NCI-H2196 (cell line): ENCODE measurements around the gene C1orf50.
"Not testable (repeated sequence)": the region's sequence is repeated elsewhere in the genome, so short reads cannot be mapped to it uniquely, and the experiment has no call there.

Source experiments
- DNase-seq: peaks from one replicate; lab custom pipeline; 2025; ENCODE audit not compliant: unreplicated experiment; lab: John Stamatoyannopoulos, UW

Gene C1orf50

DNA sequence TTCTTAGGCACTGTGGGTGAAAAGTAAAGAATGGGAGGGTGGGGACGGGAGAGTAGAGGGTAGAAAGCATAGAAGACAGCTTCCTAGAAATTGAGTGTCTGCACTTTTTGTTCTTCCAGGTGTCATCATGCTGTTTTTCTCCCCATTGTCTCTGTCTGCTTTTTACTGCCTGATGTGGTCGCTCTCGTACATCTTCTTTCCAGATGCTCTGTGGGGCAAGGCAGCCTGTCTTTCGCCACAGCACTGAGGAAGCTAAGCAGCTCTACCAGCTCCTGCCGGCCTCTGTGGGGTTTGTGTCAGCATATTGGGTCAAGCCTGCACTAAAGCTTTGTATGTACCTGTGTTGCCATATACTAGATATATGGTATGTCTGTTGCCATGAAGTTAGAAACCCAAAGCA, 30.9 kb downstream of the C1orf50 start:
- DNase-seq = no peak

DNA sequence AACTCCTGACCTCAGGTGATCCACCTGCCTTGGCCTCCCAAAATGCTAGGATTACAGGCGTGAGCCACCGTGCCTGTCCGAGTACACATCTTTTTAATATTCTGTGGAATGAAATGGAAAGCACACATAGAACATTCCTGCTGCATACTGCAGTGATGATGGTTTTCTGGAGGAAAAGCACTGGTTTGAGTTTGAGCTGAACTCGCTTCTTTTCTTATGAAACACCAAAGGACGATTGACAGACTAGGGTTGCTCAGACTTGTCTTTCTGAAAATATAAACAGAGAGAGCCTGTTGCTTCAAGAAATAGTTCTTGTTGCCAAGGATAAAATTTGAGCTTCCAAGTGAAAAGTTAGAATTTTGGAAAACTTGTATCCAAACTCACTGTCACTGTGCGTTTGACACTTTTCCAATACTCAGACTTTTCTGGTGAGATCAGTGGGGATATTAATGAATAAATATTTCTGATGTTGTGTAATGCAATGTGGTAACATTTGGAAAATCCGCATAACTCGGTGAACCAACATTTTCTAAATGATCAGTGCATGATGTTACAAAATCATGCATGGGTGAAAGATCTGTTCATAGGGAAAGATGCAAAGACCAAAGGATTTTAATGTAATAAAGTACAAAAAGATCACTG, 34.9 kb downstream of the C1orf50 start:
- no peak for DNase-seq

DNA sequence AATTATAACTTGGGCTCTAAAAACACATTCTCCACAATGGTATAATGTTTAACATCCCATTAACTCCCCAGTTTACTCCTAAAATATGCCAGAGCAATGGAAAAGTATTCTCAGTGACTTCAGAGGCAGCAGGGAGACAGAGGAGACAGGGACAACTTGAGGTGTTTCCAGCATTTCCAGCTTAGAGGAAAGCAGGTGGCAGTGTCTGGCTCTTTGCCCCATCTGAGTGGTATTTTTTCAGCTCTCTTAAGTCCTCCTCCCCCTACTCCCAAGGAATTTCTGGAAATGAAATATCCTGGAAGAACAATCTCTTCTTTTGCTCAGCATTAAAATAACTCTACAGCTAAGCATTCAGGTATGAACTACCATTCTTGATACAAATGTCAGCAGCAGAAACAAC, 39.1 kb downstream of the C1orf50 start:
- no peak for DNase-seq

DNA sequence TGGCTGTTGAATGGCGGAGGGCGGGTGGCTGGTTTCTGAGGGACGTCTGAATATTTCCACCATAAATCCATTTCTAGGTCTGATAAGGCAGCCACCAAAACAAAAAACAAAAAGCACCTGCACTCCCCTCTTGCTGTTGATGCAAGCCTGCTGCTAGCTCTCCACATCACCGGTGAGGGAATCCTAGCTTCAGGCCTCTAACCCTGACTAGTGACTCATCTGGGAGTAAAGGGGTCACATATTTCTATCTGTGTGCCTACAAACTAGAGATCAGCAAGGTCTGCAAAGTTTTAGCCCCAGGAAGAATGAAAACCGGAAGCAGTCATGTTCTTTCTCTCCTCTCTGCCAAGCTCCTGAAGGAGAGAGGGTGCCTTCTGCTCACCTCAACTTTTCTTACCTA, 39.5 kb downstream of the C1orf50 start:
- no peak for DNase-seq

DNA sequence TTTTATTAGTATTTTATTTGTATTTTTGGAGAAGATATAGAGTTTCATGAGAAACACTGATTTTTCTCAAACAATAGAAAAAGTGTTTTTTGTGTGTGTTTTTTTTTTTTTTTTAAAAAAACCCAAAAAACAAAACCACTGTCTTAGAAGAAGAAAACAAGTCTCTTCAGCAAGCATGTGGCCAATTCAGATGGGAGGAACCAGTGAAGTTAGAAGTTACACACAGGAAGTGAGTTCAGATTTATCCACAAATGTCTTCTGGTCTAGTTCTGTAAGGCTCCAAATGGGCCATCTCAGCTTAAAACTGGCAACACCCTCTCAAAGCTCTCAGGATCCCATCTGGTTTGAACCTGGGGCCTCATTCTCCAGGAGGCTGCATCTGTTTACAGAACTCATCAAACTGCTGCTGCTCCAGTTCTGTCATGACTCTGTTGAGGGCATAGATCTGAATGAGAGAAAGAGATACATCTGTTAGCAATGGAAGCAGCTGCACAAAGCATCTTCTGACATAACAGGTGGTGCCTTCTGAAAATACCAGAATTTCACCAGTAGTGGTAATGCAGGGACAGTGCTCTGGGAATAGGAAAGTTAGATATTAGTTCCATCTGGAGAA, 40.1 kb downstream of the C1orf50 start:
- DNase-seq = no peak

DNA sequence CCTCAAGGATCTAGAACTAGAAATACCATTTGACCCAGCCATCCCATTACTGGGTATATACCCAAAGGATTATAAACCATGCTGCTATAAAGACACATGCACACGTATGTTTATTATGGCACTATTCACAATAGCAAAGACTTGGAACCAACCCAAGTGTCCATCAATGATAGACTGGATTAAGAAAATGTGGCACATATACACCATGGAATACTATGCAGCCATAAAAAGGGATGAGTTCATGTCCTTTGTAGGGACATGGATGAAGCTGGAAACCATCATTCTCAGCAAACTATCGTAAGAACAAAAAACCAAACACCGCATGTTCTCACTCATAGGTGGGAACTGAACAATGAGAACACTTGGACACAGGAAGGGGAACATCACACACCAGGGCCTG, 47.8 kb downstream of the C1orf50 start:
- not testable (repeated sequence) for DNase-seq

DNA sequence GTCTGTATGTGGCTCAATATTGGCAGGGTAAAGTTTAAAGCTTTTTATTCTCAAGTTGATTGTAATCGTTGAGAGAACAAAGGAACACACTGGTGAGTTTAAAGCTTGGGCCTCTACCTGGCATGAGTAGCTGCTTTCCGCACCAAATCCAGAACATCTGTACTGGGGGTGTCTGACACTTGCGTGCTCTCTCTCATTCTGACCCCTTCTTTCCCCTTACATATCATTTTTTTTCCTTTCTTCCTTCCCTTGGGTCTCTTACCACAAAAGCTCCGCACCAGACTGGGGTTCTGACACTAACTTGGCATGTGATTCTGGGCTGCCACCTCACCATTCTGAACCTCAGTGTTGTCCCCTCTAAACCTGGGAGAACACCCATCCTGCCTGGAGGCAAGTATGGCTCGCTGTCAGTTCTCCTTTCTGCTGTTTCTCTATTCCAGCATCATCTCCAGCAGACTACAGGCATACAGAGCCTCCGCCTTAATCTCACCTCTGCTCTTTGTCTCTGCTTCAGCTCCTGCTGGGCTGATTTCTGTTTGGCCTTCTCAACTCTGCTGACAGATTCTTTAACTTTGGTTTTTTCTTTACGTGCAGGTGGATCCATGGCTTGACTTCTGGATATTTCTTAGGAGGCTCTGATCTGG, 49.0 kb downstream of the C1orf50 start:
- no peak for DNase-seq

DNA sequence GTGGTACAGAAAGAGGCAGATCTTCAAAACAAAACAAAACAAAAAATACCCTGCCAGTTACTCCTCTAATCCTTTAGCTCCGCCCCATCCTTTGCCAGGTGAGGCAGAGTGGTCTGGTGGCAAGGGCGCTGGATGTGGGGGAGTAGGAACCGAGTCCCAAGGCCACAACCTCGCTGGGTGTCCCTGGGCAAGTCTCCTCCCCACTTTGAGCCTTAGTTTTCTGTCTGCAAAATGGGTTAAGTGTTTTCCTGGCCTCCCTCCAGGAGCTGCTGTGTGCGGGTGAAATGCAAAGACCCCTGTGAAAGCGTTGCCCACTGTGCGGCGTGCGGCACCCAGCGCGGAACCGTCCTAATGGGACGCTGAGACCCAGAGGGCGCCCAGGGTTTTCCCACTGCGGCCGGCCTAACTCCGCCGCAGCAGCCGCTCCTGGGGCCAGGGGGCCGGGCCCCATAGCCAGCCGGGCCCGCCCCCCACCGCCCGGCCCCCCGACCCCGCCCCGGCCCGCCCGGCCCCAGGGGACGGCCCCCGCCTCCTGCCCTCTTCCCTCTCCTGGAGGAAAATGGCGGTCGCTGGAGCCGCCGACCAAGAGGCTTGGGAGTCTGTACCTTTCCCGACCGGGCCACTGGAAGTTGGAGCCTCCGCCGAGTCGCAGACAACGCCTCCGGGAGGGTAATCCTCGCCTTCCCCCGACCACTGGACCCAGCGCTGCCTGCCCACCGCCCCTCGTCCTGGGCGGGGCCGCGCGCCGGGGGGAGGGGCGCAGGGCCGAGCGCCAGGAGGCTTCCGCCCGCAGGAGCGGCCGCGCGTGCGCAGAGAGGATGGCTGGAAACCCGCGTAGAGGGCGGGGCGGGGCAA, 49.8 kb downstream of the C1orf50 start, which contains the start of the genes ERMAP and SVBP:
Gene ERMAP (plus strand): TSS at position 538 of the 855 bp plus-strand sequence. CDS start 13,327 bp downstream, outside the sequence.
Gene SVBP (minus strand): TSS at position 813 of the 855 bp plus-strand sequence. CDS start 853 bp downstream, outside the sequence.
- peak; percentile 92 for DNase-seq

DNA sequence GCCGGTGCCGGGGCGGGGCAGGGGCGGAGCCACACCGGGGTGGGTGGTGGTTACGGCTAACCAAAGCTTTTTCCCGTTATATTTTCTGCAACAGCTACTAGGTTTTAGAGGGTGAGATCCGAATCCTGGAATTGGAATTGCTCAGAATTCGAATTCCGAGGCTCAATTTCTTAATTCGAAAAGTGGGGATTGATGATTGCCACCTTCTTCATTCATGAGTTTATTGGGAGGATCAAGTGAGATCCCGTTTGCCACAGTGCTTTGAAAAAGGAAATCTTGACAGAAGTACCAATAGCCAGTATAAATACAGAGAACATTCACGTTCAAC, 50.4 kb downstream of the C1orf50 start:
- no peak for DNase-seq

DNA sequence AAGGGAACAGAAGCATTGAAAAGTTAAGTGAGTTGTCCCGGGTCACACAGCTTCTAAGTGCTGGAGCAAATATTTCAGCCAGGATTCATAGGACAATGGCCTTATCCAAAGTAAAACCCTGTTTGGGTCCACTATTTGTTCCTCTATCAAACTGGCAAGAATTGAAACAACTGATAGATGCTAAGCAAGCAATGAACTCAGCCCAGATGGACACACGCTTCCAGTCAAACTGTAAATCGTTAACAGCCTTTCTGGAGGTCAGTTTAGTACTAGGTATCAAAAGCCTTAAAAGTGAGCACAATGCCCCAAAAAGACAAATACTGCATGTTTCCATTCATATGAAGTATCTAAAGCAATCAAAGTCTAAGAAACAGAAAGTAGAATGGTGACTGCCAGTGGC, 50.9 kb downstream of the C1orf50 start:
- no peak for DNase-seq

DNA sequence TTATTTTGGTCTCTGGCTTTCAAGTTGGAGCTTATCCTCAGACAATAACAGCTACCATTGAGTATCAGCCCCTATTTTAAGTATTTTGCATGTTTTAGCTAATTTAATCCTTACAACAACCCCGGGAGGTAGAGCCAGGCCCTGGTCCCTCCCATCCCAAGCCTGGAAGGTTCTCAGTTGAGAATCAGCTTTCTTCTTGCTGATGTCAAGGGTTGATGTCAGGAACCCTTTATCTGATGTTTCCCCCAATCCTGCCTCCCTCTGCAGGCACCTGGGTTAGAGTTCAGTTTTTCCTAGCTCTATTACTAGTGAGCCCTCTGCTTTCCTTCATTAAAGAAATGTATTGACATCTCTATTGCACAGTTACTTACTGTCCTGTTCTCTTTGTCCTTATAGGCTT, 53.8 kb downstream of the C1orf50 start:
- DNase-seq = no peak

DNA sequence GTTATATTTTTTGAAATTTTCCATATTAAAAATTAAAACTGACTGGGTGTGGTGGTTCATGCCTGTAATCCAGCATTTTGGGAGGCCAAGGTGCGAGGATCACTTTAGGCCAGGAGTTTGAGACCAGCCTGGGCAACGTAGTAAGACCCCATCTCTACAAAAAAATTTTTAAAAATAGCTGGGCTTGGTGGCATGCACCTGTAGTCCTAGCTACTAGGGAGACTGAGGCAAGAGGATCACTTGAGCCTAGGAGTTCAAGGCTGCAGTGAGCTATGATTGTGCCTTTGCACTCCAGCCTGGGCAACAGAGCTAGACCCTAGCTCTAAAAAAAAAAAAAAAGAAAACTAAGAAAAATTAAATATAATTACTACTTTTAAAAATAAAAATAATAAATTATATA, 54.6 kb downstream of the C1orf50 start:
- DNase-seq = no peak

DNA sequence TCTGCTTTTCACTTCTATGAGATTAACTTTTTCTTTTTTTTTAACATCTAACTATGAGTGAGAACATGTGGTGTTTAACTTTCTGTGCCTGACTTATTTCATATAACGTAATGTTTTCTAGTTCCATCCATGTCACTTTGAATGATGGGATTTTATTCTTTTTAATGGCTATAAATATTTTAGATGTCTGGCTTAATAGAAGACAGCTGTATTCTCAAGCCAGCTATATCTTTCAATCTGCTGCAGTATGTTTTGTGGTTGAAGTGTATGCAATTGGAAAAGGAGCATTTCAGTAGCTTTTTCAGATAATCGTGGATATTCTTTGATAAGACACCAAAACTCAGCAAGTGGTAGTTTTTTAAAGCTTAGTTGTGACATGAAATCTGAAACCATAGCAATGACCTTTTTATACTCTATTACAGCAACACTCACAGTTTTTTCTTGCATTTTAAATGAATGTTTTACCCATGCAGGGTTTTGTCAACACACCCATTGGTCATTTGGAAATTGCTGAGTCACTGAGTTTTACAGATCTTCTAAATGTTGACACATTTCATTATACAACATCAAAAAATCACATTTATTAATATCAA, 55.8 kb downstream of the C1orf50 start:
- DNase-seq = no peak

DNA sequence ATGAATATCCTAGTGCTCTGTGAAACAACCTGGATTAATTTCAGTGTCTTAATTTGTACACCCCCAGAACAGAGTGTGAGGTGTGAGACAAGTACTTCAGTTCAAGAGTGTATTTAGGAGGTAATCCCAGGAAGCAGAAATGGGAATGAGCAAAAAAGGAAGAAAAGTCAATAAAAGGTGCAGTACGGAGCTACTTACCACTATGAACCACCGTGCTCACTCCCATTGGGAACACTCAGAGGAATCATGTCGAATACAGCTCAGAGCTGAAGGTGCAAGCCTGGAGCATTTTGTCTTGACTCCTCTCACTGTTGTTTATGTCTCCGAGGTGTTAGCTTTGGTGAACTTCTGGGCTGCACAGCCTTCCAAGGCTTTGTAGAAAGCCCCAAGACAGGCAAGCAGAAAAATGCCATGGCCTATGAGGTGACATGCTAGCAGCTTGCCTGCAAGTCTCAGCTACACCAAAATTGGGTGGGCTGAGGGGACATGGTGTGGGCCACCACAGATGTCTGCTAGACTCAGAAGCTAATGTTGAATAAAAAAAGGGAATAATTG, 57.5 kb downstream of the C1orf50 start:
- no peak for DNase-seq

DNA sequence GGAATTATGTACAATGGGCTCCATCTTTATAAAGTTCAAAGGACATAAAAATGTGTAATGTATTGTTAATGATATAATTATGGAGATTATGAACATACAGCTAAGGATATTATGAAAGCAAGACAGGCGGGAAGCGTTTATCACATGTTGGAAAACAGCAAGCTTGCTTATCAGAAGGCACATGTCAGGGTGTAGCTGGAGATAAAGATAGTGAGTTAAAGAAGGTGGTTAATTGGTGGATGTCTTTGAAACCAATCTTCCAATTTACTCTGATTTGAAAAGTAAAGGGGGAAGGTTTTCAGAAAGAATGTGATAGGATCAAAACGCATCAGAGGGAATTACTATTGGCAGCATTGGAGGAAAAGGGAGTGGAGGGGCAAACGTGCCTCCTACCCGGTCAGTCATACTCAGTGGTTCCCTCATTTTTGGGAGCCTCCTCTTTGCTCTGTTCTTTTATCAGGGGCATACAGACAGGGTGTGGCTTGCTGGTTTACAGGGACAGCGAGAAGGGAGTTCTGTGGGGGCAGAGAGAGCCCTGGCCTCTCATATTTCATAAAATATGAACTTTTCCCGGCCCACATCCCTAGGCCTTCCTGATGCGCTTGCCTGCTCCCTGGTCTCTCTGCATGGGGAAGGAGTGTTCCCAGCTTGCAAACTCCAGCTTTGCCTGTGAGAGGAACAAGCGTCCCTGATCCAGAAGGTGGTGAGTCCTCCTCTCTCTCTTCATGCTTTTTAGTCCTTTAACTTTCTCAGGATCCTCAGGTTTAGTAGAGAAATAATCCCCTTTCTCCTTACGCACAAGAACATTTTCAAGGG, 58.2 kb downstream of the C1orf50 start:
- no peak for DNase-seq
